Stimulated activated CD4-positive, alpha-beta T cell treated with anti-CD3 and anti-CD28 coated beads, TNF-alpha, amount 100 ng/mL, for 1 hour (primary cell): Measurements from ENCODE around the gene ETS1.

Experiments
- DNase-seq, 3 donors: peaks; one replicate each; pipeline ENCODE4 v3.0.0-alpha.2; 2020; ENCODE audit warnings: low read depth in 3 of 3, low spot score in 1 of 3

Gene ETS1

DNA sequence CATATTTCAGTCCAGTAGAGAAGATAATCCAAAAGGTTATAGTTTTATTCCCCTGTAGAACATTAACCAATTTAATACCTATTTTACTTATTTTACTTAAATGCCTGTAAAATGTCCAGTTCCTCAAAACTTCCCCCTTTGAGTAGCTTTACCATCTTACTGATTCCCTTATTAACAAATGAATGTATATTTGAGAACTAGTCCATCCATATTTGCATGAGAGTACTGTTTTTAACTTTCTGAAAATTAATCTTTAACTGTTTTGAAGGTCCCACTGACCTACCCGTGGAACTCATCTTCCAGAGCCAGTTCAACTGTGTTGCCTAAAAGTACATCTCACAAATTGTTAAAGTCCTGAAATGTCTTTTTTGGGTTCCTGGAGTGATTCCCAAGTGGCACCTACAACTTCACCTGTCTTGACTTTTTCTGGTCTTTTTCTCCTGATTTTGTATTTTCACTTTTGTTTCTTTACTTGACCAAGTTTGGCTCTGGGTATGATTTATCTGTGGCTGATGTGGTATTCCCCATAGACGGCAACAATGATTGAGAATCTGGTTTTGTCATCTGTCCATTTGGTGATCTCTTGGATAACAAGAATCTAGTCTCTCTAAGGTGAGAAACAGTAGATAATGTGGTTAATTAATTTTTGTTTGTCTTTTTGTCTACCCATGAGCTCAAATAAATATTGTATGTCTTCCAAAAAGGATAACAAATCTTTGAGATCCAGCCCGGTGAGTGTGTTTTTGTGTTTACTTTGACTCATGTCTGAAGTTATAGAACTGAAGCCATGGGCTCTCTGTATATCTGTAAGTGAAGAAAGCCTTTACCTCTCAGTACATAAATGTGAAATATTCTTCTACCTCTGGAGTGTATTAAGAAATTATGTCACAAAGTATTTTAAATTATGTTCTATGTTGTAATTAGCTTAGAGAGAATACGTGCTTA, 174.2 kb downstream of the ETS1 start:
- no peak for DNase-seq

DNA sequence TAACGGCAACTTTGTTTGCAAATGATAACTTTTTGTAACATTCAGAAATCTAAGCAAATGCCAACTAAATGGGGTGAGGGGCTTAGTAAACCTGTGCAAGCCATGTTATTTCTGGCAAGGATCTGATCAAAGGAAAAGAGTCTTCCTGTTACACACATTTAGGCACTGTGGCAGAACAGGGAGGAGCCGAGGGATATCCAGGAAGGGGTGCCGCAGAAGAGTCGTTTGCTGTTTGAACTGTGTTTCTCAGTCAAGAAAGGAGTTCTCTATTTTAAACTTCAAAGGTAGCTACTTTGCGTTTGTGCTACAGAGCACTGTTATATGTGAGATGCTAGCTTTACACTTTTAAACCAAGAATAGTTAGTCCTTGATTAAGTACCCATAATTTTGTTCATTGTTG, 175.5 kb downstream of the ETS1 start:
- no peak for DNase-seq

DNA sequence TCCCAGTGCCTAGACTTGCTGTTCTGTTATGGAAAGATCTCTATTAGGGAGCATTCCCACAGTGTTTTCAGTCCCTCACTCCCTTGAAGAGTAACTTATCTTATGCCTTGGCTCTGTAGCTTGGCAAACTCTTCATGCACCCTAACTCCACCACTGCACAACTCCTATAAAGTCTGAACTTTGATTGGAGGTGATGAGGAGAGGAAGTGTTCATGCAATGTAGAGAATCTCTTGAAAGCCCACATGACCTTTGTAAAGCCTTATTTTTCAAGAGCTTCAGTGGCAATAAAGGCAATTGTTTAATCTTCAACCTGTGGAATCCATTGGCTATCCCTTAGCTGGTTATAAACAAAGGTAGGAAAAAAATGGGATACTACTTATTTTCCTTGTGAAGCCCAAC, 176.2 kb downstream of the ETS1 start:
- DNase-seq = no peak

DNA sequence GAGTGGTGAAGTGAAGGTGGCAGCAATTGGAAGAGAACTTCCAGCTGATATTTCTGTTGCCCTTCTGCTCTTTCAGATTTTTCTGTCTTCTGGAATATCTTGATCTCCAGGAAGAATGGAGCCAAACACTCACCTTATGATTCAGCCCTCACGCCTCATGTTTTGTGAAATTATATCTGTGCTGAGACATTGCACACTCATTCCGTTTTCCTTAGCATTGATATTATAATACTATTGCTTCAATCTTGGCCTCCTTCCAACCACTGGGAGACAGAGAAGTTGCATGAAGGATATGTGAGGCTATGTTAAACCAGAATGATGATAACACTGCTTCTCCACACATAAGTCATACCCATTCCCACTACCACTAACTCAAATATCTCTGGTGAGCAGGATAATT, 177.9 kb downstream of the ETS1 start:
- DNase-seq = no peak
